Activated T-cell treated with anti-CD3 and anti-CD28 coated beads, Interleukin-2, amount 50 U/mL, for 48 hours (primary cell): ENCODE measurements around the gene TTC19.
A peak's percentile ranks its signal among the peaks of the same experiment; 100 is the strongest.
"Not testable (repeated sequence)": the region's sequence is repeated elsewhere in the genome, so short reads cannot be mapped to it uniquely, and the experiment has no call there.

ENCODE experiments used
- DNase-seq, 2 experiments: peaks; one replicate each; pipeline ENCODE4 v3.0.0-alpha.2; 2020

The TTC19 gene

DNA sequence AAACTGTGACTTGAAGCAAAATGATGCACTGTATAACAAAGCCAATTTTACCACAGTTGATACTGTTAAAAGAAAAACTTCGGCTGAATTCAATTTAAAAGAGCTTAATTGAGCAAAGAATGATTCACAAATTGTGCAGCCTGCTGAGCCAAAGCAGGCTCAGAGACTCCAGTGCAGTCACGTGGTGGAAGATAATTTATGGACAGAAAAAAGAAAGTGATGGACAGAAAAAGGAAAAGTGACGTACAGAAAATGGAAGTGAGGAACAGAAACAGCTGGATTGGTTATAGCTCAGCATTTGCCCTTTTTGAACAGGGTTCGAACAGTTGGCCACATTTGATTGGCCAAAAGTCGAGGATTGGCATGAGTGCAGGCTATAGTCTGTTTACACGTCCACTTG, 25.8 kb upstream of the TTC19 start:
- no peak for DNase-seq

- no peak for DNase-seq
Measured at GRCh38 chr17:15977894-15978293, 21.7 kb upstream of the TTC19 start.

DNA sequence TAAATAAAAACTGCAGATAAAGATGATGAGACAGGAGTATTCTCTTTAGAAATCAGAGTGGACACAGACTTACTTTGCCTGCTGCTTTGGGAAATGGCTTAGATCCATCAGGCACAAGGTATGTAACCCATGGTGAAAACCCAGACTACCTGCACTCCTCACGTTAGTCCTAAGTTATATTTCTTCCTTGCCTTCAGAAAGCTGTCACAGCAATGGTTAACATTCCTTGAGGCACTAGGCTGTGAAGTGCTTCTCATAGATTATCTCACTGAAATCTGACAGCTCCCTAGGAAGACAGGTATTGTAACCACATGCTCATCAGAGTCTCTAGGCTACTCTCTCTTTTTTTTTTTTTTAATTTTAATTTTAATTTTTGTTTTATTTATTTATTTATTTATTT, 21.0 kb upstream of the TTC19 start:
- DNase-seq = no peak

GRCh38 chr17:15979013-15979412, 20.6 kb upstream of the TTC19 start:
- DNase-seq = not testable (repeated sequence)

GRCh38 chr17:15981208-15981607, 18.4 kb upstream of the TTC19 start:
- peak in 1 of 2 experiments; percentile 35 for DNase-seq

GRCh38 chr17:15981646-15982580, 17.7 kb upstream of the TTC19 start:
- no peak for DNase-seq

GRCh38 chr17:15996322-15996721, 3.3 kb upstream of the TTC19 start:
- no peak for DNase-seq

DNA sequence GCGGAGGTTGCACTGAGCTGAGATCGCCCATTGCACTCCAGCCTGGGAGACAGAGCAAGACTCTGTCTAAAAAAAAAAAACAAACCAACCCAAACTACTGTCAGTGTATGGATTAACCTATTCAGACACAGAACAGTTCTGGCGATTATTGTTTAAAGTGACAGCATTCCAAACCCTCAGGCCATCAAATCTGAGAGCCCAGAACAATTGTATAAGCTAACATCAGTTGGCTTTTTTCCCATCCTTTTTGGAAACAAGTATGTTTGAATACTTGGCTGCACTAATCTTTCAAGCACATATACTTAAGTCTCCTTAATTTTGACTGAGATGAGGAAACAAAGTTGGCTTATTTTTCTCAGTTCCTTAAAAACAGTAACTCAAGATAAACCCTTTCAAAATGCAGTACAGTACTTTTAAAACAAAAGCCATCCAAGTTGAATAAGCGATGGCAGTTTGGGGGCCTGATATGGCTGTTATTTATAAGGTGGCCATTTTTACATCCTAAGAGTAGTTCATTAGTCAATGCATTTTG, 1.5 kb upstream of the TTC19 start:
- DNase-seq = no peak

DNA sequence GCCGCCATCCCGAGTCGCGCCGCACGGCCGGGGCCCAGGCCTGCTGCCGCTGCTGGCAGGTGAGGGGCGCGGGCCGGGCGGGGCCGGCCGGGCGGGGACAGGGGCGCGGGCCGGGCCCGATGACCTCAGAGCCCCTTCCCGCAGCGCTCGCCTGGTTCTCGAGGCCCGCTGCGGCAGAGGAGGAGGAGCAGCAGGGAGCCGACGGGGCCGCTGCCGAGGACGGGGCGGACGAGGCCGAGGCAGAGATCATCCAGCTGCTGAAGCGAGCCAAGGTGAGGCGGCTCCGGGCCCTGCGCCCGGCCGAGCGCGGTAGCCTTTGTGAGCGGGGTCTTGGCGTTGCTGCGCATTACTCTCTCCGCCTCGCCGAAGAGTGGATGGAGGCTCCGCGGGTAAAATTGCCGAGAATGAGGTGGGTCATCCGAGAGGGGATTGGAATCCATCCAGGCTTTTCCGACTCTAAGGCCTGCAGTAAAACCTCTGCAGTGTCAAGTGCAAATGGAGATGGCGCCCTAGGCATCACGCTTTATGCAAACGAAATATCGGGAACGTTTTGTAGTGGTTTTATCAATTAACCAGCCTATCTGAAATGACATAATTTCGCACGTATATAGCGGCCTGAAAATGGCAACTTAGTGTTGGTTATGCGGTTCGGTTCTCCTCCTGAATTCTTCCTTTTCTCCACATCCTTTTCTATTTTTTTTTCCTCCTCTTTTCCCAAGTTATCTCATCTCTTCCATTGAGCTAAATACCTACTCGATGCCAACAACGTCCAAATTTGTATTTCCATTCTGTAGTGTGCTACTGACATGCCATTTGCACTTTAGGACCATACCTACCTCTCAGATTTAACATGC, 577 bp downstream of the TTC19 start:
- DNase-seq = no peak

DNA sequence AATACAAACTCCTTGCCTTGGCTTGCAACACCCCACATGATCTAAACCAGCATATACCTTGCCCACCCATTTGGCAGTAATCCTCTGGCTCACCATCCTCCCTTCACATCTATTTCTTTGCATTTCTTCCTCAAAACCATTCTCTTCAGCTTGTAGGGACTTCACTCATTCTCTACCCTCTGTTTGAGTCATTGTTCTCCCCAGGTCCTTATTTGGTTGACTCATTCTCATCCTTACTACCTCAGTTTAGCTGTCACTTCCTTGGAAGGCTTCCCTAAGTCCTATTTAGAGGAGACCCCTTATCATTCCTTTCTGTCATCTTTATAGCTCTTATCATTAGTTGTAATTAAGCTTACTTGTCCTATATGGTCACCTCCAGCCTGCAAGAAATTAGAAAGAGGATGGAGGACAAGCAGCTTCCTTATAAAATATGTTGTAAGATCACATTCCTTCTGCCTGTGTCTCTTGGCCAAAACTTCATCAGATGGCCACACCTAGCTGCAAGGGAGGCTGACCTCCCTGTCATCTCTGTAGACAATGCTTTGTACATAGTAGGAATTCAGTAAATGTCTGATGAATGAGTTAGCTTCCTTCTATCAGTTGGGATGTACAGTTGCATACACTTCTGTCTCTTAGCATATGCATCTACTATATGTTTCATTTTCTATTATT, 1.7 kb downstream of the TTC19 start:
- no peak for DNase-seq

GRCh38 chr17:16002708-16003260, 3.2 kb downstream of the TTC19 start:
- DNase-seq = no peak

- DNase-seq = no peak
Measured at GRCh38 chr17:16003841-16004240, 4.2 kb downstream of the TTC19 start.

DNA sequence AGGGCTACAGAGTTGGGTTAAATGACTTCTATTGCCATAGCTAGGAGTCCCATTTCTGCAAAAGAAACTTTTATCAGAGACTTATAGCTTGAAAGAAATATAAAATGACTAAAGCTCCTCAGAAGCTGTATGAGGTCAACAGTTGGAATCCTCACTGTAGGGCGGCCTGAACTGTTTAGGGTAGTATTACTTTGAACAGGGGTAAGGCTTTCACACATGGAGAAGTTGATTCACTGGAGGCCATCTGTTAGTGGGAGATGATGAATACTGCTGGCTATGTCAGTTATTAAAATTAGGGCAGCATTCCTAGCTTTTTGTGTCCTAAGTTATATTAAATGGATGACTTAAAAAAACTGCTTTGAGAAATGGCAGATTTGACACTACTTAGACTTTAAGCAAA, 6.0 kb downstream of the TTC19 start:
- DNase-seq = no peak

GRCh38 chr17:16007439-16007838, 7.8 kb downstream of the TTC19 start:
- no peak for DNase-seq

GRCh38 chr17:16013943-16014407, 14.4 kb downstream of the TTC19 start:
- DNase-seq = no peak

DNA sequence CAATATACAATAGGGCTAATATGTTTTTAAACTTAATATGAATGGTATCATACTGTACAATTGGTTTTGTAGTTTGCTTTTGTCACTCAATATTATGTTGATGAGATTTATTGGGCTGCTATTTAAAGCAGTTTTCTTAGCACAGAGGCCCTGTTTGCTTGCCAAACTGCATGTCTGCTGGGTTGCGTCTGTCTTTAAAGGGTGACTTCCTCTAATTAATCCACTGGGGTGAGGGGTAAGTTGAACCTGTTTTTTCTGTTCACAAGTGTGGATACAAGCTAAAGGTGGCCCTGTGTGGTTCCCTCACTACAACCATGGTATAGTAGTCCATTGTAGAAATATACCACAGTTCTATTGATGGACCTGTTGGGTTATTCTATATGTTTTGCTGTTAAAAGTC, 19.7 kb downstream of the TTC19 start:
- no peak for DNase-seq

DNA sequence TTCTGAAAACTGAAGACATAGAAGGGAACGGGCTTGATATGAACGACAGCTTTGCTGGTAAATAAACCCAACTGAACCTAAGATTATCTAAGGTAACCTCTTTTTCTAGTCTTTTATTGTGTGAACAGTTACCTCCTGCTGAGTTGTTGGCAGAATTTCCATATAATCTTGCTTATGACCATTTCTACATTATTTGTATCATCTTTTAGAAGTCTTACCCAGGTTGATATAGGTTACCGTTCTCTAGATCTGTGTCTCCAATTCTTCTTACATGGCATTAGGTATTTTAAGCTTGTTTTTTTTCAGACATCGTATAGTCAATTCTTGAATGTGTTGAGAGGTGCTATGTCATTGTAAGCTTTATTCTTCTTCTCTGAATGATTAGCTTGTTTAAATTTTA, 24.3 kb downstream of the TTC19 start:
- DNase-seq = no peak

DNA sequence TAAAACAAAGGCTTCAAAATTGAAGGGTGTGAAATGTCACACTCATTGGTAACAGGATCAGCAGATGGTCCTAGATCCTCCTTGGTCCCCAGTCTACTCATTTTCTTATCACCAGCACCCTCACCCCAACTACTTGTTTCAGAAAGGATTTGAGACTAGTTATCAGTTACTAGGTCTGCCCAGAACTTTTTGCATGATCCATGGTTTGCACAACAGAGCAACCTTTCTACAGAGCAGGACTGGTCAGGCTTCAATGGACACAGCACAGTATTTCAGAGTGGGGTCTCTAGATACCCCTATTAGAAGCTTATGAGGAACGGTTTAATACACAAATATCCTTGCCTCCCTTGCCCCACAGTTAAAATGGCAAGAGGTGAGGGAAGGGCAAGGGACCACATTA, 25.6 kb downstream of the TTC19 start:
- no peak for DNase-seq

DNA sequence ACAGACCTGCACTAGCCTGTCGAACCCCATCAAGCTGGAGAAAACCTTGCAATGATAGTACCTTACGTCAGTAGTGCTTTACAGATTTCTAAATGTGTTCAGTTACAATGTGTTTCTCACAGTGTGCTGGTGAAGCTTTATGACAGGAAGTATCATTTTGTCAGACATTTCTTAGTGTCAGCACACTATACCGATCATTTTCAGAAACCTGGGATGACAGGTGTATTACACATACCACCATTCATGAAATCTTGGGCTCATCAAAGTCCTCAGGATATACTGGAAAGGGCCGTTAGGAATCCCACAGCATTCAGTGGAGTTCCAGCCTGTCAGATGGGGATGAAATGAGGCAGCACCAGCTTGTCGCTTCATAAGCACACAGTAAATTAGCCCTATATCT, 27.3 kb downstream of the TTC19 start:
- no peak for DNase-seq

DNA sequence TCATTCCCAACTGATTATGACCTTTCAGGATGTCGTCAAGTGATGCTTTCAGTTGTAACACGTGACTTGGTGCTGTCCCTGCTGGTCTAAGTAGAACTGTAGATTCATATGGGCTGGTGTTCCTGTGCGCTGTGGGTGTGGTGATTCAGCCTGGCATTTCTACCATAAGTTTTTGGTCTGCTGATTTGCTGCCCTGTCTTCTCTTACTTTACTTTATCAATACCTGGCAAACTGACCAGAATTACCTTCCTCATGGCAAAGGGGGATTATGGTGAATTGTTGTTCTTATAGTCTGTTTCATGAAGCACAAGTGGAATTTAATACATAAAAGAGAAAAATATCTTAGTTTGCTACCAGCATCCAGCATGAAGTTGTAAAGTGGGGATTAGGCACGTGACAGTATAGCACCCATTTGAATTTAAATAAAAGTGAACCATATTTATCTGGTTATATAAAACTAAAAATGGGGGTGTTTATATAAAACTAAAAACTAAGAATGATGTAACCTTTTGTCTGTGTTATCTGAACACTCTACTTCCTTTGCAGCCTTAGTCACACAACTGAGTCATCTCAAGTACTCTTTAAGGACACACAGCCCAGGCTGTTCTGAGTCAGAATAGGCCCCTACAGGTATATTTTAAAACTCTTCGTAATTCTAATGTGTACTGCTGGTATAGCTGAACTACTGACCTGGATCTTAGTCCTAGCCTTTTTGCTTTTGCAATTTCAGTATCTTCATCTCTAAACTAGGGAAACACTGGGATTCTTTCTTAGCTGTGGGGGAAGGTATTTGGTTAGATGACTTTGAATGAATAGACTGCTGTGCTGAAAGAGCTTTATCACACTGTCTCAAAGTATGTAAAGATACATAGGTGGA, 28.3 kb downstream of the TTC19 start:
- peak; percentile 57 to 71 for DNase-seq

DNA sequence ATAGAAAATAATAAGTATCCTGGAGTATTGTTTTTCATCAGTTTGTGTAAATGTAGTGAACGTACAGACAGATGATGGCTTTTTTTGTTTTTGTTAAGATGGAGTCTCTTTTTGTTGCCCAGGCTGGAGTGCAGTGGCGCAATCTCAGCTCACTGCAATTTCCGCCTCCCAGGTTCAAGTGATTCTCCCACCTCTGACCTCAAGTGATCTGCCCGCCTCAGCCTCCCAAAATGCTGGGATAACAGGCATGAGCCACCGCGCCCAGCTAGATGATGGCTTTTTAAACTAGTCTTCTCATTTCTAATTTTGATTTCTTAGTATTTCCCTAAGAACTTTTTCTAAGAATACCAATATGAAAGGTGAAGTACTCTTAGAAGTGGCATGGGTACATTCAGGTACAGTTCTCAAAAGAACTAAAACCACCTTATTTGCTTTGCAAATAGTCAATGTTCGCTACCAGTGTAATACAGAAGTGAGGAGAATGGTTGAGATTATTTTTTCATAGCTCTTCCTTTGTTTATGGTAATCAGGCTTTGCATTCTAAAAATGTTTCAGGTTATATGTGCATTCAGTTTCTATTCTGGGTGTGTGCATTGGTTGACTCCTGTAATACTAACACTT, 34.2 kb downstream of the TTC19 start:
- DNase-seq = no peak
